Cortex of kidney (tissue), 1 donor: ENCODE measurements around the gene TRIM26.

Experiments used
- DNase-seq: peaks from one replicate; lab custom pipeline; 2025; lab: John Stamatoyannopoulos, UW

Gene TRIM26

DNA sequence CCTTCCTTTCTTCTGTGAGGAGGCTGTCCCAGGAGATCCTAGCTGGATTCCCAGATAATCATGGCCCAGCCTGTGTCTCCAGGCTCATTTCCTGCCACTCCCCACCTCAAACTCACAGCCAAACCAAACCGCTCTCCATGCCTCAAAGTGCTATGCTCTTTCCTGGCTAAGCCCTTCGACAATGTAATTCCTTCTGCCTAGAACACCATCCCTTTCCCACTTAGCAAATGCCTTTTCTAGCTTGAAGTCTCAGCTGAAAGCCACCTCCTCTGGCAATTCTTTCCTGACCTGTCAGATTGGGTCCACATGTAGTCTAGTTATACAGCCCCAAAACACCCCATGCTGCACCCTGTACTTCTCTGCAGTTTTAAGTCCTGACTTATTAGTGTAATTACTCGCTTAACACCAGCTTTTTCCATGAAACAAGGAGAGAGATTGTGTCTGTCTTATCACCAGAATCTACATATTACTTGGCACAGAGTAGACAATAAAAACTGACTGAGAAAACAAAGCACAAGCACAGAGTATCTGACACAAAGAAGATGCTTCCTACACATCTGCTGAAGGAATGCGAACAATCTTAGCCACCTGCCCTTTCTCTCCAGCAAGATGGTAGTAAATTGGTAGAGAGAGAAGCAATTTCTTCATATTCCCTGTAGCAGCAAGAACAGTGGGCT is 5.4 kb downstream of the TRIM26 start:
- no peak for DNase-seq

DNA sequence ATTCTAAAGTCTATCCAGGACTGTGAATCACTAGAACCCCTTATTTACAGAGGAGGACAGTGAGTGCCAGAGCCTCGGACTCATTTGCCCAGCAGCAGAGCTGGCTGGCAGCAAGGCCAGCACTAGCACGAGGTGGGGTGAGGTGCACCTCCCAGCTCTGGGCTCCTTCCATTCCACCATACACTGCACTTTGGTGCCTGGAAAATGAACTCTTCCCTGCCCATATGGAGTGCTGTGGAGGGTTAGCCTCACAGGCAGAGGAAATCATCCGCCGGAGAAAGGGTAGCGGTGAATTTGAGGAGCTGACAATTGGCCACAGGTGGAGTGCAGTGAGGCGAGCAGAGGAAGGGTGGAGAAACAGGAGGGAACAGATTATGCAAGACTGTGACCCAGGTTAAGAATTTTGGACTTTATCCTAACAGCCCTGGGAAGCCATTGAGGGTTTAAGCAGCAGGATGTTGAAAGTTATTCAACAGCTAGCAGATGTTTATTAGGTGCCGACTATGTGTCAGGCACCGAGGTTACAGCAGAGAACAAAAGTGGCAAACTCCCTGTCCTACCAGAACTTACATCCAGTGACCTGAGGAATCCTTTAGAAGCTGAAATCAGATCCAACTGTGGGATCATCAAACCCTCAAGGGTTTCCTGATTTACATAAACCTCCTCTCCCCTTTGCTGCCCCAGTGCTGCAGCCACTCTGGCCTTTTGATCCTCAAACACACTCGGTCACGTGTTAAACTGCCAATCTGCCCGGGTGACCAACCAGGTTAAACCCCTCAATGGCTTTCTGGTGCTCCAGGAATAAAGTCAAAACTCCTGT is 6.2 kb downstream of the TRIM26 start:
- no peak for DNase-seq

DNA sequence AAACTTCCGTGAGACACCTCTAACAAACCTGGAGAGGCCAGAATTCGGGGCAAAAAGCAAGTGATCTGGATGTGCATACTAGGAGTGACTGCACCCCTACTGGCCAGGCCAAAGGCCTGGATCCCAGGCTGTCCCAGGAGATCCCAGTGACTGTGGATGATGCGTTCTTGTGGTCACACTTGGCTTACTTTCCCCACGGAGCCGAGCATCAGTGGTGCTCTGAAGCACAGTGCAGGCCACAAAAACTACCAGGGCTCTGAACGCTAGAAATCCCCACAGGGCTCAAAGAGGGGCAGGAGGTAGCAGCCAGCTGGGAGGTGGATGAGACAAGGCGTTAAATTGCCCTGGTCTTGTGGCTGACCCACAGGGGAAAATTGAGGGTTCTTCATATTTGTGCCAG is 7.1 kb downstream of the TRIM26 start:
- DNase-seq = no peak

DNA sequence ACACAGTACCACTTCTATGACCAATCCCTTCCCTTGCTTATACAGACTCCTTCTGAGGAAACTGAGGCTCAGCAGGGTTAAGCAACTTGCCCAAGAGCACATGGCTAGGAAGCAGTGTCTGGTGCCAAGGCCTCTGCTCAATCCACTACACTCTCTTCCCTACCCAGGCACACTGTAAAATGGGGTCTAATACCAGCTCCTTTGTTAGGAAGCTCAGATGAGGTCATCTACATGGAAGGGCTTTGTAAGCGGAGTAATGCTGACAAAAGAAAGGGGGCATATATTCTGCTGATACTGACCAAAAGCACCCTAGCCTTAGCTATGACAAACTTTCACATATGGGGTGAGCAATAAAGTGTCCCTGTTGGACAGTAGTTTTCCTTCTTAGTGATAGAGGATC is 9.1 kb downstream of the TRIM26 start:
- DNase-seq = no peak

DNA sequence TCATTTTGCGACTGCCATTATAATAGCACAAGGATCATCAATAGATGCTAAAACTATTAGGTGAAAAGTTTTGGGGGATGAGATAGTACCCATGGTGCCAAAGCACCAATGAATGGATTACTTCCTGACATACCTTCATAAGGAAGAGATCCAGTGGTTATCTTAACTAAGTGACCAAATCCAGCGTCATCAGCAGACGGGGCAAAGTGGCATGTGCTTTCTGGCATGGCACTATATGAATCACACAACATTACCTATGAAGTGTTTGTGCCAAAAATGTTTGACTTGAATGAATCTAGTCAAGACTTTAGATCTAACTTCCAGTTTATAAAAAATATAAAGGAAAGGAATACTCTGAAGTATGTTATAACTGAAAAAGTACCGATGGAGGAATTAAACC is 10.8 kb downstream of the TRIM26 start:
- no peak for DNase-seq

DNA sequence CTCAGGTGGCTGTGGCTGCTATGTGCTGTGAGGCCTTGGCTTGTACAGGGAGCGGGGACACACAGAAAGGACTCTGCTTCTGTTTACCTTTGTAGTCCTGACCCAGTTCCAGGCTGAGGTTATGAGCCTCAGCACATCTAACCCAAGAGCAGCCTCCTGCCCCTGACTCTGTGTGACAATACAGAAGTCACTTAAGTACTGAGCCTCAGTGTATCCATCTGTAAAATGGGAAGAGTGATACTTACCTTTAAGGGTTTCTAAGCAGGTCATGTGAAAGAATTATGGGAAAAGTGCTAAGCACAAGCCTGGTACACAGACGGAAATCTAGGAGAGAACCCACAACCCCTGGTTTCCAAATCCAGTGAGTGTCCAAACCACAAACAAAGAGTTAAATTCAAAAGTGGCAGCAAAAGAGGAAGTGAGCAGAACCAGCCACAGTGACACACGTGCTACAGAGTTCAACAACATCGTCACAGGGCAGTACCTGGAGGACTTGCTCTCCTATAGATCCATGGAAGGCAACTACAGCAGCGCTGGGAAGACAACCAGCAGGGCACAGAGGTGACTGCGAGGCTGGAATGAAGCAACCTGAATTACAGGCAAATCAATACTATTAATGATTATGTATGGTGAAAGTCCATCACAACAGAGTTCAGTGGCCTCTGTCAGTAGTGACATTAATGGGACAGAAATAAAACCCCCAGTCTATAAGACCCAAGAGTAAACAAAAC is 12.5 kb downstream of the TRIM26 start:
- no peak for DNase-seq

DNA sequence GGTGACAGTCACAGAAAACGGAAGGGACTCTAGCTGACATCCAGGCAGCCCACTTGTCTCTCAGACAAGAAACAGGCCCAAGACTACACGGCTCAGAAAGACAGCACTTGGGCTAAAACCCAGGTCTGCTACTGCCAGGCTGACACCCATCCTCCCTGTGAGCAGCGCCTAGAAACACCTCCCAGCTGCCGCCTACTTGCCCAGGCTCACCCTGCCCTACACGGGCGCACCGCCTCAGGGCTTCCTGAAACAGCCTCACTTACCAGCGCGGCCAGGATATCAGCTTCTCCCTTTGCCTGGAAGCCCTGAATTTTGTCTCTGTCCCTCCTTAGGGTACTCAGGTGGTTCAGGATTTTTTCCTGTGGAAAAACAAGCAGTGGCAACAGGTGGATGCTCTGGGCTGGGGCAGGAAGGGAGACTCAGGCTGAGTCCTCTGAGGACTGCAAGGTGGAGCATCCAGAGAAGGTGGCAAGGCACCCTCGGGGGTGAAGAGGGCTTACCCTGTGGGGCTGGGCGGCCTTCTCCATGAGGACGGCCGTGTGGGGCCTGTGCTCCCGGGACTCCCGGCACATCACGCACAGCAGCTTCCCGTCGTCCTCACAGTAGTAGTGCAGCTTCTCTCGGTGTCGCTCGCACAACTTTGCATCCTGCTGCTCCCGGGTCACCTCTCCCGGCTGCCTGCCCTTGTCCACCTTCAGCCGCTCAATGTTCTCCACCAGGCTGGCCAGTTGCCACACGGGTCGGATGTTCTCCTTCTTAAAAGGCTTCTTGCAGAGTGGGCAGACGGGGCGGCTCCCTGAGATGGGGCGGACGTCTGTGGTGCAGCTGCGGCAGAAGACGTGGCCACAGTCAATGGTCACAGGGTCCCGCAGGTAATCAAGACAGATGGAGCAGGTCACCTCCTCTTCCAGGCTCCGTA is 14.8 kb downstream of the TRIM26 start:
- no peak for DNase-seq

DNA sequence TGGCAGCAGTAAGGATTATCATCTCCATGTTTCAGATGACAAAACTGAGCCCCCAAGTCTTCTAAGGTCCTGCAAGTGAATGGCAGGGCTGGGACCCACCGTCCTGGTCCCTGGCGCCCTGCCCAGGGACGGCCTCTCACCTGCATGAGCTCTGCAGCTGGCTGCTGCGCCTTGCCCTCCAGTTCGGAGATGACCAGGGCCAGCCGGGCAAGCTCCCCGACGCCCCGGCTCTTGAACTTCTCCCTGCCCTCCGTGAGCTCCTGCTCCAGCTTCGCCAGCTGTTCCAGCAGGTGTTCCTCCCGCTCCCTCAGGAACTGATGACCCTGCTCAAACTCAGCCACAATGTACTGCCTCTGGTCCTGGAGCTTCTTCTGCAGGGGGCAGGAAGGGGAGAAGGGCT is 16.8 kb downstream of the TRIM26 start:
- no peak for DNase-seq

DNA sequence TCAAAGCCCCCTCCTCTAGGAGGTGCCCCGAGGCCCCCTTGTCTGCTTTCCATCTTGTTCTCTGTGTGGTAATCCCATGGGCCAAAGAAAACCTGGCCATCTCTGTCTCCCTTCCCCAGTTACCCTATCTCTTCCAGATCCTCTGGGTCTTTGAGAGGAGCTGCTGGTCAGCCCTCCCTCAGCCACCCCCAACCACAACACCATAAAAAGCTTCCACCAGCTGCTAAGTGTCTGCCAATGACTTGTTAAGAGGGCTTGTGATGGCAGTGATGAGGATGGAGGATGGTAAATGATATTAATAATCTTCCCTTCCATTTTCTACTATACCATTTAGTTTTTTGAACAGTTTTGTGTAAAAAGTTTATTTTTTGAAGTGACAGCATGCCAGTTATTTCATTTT is 17.3 kb downstream of the TRIM26 start:
- DNase-seq = no peak

DNA sequence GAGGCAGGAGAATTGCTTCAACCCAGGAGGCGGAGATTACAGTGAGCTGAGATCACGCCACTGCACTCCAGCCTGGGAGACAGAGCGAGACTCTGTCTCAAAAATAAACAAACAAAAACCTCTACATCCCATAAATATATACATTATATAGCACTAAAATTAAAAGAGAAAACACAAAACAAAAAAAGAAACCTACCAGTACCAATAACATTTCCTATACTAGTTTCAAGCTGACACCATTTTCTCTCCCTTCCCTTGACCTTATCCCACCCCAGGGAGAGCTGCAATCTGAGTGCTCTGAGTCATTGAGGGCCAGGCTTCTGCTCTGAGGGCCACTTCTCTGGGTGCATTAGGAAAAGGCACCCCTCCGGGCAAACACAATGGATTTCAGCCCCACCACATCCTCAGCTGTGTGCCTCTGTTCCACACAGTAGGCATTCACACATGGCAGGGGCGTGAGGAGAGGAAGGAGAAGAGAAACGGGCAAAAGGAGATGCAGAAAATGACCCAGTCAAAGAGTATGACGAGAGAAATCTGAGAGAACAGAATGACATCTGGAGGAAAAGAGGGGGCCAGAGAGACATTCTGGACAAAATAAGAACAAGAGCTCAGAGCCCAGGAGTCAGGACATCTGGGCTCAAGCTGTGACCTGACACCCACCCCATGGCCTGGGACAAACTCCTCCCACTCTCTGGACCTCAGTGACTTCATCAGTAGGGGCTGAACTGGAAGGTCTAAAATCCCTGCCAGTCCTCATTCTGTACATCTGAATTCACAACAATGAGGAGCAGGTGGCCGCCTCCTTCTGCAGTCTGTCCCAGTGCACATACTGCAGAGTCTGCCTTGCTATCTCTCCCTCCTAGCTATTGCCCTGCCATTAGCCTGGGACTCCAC is 18.2 kb downstream of the TRIM26 start:
- DNase-seq = no peak

DNA sequence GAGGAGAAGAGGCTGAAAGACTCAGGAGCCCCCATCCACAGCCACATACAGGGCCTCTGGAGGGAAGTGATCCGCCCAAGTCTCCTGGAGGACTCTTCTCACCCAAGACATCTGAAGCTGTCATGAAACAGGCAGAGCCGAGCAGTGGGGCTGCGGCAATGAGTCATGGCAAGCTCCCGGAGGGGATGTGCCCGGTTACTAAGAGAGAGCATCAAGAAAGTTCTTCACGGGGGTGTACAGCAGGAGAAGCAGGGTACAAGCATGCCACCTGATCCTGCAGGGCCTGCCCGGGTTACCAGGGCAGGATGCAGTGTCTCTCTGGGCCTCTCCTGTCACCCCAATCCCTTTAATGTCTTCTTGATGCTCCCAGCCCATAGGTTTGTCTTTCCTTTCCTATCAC is 21.1 kb downstream of the TRIM26 start:
- no peak for DNase-seq

DNA sequence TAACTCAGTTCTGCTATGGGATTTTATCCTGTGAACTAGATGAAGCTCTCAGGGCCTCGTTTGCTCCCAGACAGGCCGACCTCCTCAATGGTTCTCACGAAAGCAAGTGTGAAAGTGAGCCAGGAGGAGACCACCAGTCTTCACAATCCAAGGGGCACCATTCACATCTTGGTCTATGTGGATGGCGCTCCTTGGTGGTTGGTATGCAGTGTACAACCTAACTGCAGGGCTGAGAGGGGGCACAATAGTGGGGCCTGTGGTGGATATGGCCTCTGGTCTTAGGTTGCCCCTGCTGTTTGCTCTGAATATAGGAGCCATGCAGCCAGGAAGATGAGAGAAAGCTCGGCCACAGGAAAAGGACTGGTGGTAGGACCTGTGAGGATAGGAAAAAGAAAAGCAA is 24.7 kb downstream of the TRIM26 start:
- DNase-seq = no peak

DNA sequence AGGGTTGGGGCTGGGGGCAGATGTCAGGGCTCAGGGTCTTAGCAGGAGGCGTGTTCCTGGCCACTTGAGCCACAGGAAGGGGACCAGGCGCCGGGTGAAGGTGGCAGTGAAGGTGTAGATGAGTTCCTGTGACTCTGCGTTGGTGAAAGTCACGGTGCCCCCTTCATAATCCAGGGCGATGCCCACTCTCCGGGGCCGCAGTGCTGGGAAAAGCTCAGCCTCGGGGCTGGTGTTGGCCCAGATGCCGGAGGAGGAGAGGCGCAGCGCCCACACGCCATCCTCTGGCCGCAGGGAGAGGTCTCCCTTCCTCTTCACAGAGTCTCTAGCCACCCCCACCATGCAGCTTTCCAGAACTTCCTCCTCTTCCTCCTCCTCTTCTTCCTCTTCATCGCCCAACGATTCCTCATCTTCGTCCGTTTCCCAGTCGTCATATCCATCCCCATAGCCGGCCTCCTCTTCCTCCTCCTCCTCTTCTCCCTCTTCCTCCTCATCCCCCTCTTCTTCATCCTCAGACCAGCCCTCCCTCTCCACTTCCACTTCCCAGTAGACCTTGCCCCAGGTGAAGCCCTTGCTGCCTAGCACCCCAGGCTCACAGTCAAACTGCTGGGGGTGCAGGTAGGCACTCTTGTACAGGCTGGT is 27.2 kb downstream of the TRIM26 start:
- no peak for DNase-seq

DNA sequence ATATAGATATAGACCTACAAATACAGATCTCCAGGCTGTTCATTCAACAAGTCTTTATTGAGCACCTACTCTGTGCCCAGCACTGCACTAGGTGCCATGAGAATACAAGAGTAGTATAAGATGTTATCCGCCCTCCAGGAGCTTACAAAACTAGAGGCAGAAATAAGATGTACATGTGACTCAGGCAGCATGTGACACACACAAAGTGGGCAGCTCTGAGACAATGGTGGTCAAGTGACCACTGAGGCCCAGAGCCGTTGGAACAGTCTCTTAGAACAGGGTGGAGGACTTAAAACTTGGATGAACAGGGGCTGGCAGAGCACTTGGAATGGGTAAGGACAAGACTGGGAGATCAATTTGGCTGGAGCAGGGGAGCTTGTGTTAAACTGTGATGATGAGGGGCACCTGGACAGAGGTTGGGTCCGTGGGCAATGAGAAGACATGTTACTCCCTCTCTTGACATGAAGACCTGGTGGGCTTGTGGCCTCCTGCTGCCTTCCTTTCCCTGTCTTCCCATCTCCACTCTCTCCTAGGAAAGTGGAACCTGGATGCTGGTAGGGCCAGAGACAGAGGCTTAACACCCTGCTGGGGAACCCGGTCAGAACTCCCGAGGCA is 28.7 kb downstream of the TRIM26 start:
- DNase-seq = no peak

DNA sequence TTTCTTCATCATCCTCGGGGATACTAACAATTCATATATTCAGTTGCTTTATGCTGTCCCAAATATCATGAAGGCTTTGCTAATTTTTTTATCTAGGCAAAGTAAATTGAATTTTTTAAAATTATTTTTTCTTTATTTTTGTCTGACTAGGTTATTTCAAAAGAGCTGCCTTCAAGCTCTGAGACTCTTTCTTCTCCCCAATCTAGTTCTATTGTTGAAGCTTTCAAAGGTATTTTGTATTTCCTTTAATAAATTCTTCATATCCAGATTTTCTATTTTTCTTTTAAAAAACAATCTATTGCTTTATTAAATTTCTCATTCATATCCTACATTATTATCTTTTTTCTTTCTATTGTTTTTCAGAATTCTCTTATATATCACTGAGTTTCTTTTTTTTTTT is 33.1 kb downstream of the TRIM26 start:
- no peak for DNase-seq

DNA sequence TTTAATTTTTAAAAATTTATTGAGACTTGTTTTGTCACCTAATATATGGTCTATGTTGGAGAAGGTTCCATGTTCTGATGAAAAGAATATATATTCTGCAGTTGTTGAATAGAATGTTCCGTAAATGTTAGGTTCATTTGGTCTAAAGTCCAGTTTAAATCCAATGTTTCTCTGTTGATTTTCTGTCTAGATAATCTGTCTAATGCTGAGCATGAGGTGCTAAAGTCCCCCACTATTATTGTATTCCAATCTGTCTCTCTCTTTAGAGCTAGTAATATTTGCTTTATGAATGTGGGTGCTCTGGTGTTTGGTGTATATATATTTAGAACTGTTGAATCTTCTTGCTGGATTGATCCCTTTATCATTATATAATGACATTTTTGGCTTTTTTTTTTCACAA is 34.4 kb downstream of the TRIM26 start:
- DNase-seq = no peak

DNA sequence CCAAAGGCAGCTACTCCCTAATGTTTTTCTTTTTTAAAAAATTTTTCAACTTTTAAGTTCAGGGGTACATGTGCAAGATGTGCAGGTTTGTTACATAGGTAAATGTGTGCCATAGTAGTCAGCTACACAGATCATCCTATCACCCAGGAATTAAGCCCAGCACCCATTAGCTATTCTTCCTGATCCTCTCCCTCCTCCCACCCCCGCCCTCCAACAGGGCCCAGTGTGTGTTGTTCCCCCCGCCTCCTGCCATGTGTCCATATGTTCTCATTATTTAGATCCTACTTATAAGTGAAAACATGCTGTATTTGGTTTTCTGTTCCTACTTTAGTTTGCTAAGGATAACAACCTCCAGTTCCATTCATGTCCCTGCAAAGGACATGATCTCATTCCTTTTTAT is 37.4 kb downstream of the TRIM26 start:
- no peak for DNase-seq

DNA sequence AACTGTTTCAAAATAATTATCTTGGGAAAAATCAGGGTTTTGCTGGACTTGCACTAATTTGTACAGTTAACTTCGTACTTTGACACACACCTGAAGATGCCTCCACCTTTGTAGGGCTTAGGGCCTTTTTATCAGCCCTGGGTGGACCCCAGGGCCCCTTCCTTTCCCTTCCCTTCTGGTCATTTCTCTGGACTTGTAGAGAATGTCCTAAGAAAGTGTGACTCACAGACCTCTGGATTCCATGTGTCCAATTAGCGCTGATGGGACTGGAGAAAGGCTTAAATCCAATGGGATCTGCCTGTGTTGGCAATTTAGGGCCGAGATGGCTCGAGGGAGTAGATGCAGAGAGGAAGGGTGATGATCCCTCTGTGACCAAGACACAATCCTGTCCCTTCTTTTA is 40.5 kb downstream of the TRIM26 start:
- no peak for DNase-seq

DNA sequence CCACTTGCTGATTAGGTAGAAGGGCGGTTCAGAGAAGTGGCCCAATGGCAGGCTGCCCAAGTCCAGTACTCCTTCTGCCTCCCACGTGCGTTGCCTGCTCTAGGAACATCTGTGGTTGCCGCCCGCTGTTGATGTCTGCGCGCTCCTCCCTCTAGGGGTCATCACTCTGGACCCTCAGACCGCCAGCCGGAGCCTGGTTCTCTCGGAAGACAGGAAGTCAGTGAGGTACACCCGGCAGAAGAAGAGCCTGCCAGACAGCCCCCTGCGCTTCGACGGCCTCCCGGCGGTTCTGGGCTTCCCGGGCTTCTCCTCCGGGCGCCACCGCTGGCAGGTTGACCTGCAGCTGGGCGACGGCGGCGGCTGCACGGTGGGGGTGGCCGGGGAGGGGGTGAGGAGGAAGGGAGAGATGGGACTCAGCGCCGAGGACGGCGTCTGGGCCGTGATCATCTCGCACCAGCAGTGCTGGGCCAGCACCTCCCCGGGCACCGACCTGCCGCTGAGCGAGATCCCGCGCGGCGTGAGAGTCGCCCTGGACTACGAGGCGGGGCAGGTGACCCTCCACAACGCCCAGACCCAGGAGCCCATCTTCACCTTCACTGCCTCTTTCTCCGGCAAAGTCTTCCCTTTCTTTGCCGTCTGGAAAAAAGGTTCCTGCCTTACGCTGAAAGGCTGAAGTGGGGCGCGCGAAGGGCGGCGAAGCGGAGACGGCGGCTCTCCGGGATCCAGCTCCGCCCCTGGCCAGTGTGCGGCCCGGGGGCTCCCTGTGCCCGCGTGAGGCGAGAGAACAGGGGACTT is 41.3 kb downstream of the TRIM26 start:
- no peak for DNase-seq
